Endothelial cell of umbilical vein (primary cell): ENCODE results near the gene NUDT14.

ENCODE experiments used
- EZH2 ChIP-seq: IDR thresholded peaks from 2 replicates; pipeline ENCODE4 v1.6.1; 2012; ENCODE audit warnings: borderline replicate concordance, low read depth, mild to moderate bottlenecking, moderate library complexity, low read length, inconsistent platforms; ENCODE audit not compliant: severe bottlenecking
- FOS ChIP-seq: IDR thresholded peaks from 2 replicates; pipeline ENCODE4 v1.6.1; 2011; ENCODE audit warnings: mild to moderate bottlenecking, low read length, moderate library complexity, borderline replicate concordance; ENCODE audit not compliant: insufficient read depth
- JUN ChIP-seq: IDR thresholded peaks from 2 replicates; pipeline ENCODE4 v1.6.1; 2011; ENCODE audit warnings: borderline replicate concordance, low read depth; ENCODE audit not compliant: insufficient read length, insufficient read depth
- MAX ChIP-seq: IDR thresholded peaks from 2 replicates; pipeline ENCODE4 v1.6.1; 2011; ENCODE audit not compliant: insufficient read depth, insufficient read length
- MYC ChIP-seq: IDR thresholded peaks from one replicate; pipeline ENCODE4 v1.6.1; 2011; ENCODE audit warnings: mild to moderate bottlenecking, low read depth, low read length
- POLR2A ChIP-seq: IDR thresholded peaks from 2 replicates; pipeline ENCODE4 v1.6.1; 2012; ENCODE audit warnings: low read depth, mild to moderate bottlenecking, control low read depth, low read length
- POLR2AphosphoS5 ChIP-seq: IDR thresholded peaks from 2 replicates; pipeline ENCODE4 v1.6.1; 2012; ENCODE audit warnings: low read depth, mild to moderate bottlenecking, control low read depth, low read length, moderate library complexity; ENCODE audit not compliant: insufficient read depth
- TF ChIP-seq, protein P1 (sequence below), 2 donors: IDR thresholded peaks; 1 replicate in 1 of 2; 2 replicates in 1 of 2; pipeline ENCODE4 v1.5.1; 2011; ENCODE audit warnings: low read length in 2 of 2, mild to moderate bottlenecking in 2 of 2, moderate library complexity in 2 of 2, control low read depth in 1 of 2, inconsistent platforms in 1 of 2, low read depth in 1 of 2; ENCODE audit not compliant: insufficient read depth in 1 of 2; ENCODE audit errors: extremely low read depth in 1 of 2

DNA sequence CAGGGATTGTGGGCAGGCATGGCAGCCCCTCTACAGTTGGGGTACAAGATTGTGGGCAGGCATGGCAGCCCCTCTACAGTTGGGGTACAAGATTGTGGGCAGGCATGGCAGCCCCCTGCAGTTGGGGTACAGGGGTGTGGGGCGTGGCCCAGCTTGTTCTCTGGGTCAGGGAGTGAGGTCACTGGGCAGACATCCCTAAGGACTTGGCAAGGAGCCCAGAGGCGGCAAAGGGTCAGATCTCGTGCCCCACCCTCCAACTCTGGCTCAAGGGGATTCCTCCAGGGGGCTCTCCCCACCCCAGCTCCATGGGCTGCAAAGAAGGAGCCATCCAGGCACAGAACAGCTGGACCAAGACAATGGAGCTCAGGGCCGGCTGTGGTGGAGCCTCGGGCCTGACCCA lies 25.8 kb upstream of the NUDT14 start:
- TF ChIP-seq, protein P1, sequence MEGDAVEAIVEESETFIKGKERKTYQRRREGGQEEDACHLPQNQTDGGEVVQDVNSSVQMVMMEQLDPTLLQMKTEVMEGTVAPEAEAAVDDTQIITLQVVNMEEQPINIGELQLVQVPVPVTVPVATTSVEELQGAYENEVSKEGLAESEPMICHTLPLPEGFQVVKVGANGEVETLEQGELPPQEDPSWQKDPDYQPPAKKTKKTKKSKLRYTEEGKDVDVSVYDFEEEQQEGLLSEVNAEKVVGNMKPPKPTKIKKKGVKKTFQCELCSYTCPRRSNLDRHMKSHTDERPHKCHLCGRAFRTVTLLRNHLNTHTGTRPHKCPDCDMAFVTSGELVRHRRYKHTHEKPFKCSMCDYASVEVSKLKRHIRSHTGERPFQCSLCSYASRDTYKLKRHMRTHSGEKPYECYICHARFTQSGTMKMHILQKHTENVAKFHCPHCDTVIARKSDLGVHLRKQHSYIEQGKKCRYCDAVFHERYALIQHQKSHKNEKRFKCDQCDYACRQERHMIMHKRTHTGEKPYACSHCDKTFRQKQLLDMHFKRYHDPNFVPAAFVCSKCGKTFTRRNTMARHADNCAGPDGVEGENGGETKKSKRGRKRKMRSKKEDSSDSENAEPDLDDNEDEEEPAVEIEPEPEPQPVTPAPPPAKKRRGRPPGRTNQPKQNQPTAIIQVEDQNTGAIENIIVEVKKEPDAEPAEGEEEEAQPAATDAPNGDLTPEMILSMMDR (IDR thresholded peaks at IDR 0.05; ENCODE audit: extremely low read depth in 1 of 2, insufficient read depth in 1 of 2, low read depth in 1 of 2, low read length in 2 of 2) = no peak
- TF ChIP-seq EZH2 (no peak), POLR2A (no peak), MAX (no peak), POLR2AphosphoS5 (no peak), JUN (no peak), MYC (no peak), FOS (no peak)
